ENCODE results near the gene NPTX1.

DNA sequence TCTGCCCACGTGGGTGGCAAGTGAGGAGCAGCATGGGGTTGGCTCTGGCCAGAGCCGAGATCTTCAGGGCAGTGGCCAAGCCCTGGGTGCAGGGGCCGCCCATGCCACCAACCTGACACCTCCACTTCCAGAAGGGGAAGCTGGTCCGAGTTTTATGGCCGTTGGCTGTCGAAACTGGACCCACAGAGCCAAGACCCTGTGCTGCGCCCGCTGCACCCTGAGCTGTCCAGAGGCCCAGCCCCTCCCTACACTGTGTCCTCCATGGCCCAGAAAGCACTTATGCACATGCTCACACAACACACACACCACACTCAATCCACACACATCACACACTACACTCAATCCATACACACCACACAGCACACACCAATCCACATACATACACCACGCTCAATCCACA lies 34.4 kb upstream of the NPTX1 start:
- no peak for TF ChIP-seq CTCF (IDR thresholded peaks at IDR 0.05; ENCODE audit: insufficient read depth, low read length, poor library complexity, severe bottlenecking)
- no peak for TF ChIP-seq EZH2phosphoT487 (conservative IDR thresholded peaks at IDR 0.05; ENCODE audit: low read length)
